Fibroblast of pulmonary artery (primary cell): Measurements from ENCODE around the gene FKBP15.
"Not testable (repeated sequence)": the region's sequence is repeated elsewhere in the genome, so short reads cannot be mapped to it uniquely, and the experiment has no call there.

ENCODE experiments used
- DNase-seq: peaks from one replicate; pipeline ENCODE4 v3.0.0-alpha.2; 2010; ENCODE audit warnings: low read depth
- H3K4me3 ChIP-seq: replicated peaks from 2 replicates; pipeline ENCODE4 v1.5.1; 2011; ENCODE audit warnings: low read depth, mild to moderate bottlenecking, control low read depth, low read length, moderate library complexity
- TF ChIP-seq, protein P1 (sequence below): IDR thresholded peaks from 2 replicates; pipeline ENCODE4 v1.5.1; 2011; ENCODE audit warnings: mild to moderate bottlenecking, control low read depth, low read length, inconsistent platforms; ENCODE audit errors: missing control alignments

FKBP15 gene

DNA sequence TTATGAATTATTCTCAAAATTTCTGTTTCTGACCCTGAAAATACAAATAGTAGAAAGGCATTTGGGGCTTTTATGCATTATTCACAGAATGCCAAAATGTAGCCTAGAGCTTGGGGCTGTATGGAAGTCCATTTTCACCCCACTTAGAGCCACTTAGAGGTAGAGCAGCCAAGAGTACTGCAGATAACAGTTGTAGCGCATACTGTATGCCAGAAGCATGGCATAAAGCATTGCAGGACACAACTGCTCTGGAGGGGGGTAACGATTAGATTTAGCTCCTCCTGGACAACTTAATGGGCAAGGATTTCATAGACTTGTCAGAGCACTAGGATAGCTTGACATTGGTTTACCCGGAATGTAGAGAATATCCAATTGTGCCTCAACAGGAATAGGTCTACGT lies 15.9 kb upstream of the FKBP15 start:
- TF ChIP-seq, protein P1, sequence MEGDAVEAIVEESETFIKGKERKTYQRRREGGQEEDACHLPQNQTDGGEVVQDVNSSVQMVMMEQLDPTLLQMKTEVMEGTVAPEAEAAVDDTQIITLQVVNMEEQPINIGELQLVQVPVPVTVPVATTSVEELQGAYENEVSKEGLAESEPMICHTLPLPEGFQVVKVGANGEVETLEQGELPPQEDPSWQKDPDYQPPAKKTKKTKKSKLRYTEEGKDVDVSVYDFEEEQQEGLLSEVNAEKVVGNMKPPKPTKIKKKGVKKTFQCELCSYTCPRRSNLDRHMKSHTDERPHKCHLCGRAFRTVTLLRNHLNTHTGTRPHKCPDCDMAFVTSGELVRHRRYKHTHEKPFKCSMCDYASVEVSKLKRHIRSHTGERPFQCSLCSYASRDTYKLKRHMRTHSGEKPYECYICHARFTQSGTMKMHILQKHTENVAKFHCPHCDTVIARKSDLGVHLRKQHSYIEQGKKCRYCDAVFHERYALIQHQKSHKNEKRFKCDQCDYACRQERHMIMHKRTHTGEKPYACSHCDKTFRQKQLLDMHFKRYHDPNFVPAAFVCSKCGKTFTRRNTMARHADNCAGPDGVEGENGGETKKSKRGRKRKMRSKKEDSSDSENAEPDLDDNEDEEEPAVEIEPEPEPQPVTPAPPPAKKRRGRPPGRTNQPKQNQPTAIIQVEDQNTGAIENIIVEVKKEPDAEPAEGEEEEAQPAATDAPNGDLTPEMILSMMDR, result no peak
- DNase-seq, result no peak
- no peak overlapping the region for H3K4me3 ChIP-seq

- DNase-seq, H3K4me3 ChIP-seq: not testable (repeated sequence)
These were observed 14.7 kb upstream of the FKBP15 start for GRCh38 chr9:113235701-113236255.

DNA sequence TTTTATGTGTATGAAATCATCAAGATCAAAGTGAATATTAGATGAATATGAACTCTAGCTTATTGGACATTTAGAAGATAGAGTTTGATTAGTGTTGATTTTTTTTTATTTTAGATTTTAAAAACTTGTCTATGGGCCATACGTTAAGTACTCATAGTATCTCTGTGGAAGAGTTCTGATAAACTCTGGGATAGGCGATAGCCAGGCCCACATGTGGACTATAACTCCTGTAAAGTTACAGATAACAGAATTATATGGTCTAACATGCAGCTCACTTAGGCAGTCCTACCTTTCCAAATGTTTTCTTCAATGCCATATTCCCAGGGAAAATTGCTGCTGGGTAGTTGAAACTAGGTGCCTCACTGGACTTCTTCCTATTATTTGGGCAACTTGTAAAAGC lies 10.6 kb upstream of the FKBP15 start:
- TF ChIP-seq, protein P1, result no peak
- DNase-seq, result no peak
- H3K4me3 ChIP-seq, result no peak overlapping the region

DNA sequence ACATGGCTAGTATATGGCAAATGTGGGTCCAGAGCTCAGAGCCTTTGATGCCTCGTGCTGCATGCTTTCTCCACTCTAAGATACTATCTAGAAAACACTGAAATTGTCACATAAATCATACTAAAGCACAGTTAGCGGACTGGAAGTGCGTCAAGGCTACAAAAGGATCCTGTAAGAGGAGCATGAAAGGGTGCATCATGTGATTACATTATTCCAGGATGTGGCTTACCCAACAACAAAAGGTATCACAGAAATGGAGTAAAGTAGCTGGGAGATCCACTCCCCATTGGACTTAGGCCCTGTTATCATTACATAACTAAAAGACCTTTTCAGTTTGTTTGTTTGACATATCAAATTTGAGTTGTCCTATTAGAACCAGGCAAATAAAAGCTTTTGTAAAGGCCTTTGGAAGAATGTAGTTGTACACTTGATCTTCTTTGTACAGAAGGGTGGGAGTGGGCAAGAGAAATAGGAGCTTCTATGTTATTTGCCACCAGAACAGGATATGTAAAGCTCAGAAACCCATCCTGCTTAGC lies 7.1 kb upstream of the FKBP15 start:
- TF ChIP-seq, protein P1, result no peak
- no peak for DNase-seq
- H3K4me3 ChIP-seq, result no peak overlapping the region

- DNase-seq, result no peak
- TF ChIP-seq, protein P1, result no peak
- H3K4me3 ChIP-seq, result no peak overlapping the region
These were observed 6.4 kb upstream of the FKBP15 start for GRCh38 chr9:113227436-113227835.

DNA sequence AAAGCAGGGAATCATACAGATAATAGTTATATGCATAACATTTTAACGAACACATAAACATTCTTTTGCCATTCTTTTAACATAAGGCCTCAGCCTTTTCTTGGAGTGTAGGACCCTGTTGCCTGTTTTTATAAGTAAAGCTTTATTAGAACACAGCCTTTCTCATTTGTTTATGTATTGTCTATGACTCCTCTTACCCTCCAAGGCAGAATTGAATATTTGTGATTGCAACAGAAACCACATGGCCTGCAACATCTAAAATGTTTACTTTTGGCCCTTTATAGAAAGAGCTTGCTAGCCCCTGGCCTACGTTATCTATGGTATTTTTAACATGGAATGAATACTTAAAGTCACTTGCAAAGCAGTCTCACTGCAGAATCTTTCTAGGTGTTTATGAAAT lies 2.9 kb upstream of the FKBP15 start:
- H3K4me3 ChIP-seq, result no peak overlapping the region
- peak; percentile 56 for DNase-seq
- TF ChIP-seq, protein P1, result no peak

- H3K4me3 ChIP-seq, result peak overlapping the region; percentile 99
- TF ChIP-seq, protein P1, result no peak
- DNase-seq, result peak; percentile 39
These were observed 1.4 kb upstream of the FKBP15 start for GRCh38 chr9:113222482-113222841.
